ENCODE measurements around the gene PPIE. TPM values are rescaled to one million over a fixed set of nuclear protein-coding genes. Genes with fewer than 3 reads are reported as not detected.
"Not testable (repeated sequence)": the region's sequence is repeated elsewhere in the genome, so short reads cannot be mapped to it uniquely, and the experiment has no call there.

Gene PPIE
- total RNA-seq, 1 experiment from 2014 or later = 62.8 TPM

GRCh38 chr1:39779821-39780220, 41.1 kb downstream of the PPIE start:
- intact Hi-C loops (cut with micrococcal nuclease; ENCODE audit: unreplicated experiment) = no loop called here
- TF ChIP-seq EZH2 (IDR thresholded peaks at IDR 0.05; ENCODE audit: borderline replicate concordance, low read depth, low read length, poor library complexity, severe bottlenecking) = no peak
- TF ChIP-seq, protein P1, sequence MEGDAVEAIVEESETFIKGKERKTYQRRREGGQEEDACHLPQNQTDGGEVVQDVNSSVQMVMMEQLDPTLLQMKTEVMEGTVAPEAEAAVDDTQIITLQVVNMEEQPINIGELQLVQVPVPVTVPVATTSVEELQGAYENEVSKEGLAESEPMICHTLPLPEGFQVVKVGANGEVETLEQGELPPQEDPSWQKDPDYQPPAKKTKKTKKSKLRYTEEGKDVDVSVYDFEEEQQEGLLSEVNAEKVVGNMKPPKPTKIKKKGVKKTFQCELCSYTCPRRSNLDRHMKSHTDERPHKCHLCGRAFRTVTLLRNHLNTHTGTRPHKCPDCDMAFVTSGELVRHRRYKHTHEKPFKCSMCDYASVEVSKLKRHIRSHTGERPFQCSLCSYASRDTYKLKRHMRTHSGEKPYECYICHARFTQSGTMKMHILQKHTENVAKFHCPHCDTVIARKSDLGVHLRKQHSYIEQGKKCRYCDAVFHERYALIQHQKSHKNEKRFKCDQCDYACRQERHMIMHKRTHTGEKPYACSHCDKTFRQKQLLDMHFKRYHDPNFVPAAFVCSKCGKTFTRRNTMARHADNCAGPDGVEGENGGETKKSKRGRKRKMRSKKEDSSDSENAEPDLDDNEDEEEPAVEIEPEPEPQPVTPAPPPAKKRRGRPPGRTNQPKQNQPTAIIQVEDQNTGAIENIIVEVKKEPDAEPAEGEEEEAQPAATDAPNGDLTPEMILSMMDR (conservative IDR thresholded peaks at IDR 0.05; ENCODE audit: low read depth, low read length) = no peak
- Histone ChIP-seq H3K9me3 (ENCODE audit: low read depth, low read length, poor library complexity, severe bottlenecking) (no peaks in the 10 kb centered on the region), H3K4me1 (ENCODE audit: insufficient read depth, low read length, poor library complexity, severe bottlenecking) (no peaks in the 10 kb centered on the region), H3K27ac (ENCODE audit: low read depth, low read length, poor library complexity, severe bottlenecking) (no peak overlapping the region), H3K27me3 (replicated peaks; ENCODE audit: insufficient read depth, low read depth, low read length, poor library complexity) (no peaks in the 10 kb centered on the region), H3K4me3 (ENCODE audit: low read depth, low read length, poor library complexity, severe bottlenecking) (no peak overlapping the region), H3K36me3 (ENCODE audit: insufficient read depth, low read length, poor library complexity, severe bottlenecking) (no peaks in the 10 kb centered on the region)
- DNase-seq (ENCODE audit: low spot score) = no peak
- no TSS peak for BruUV-seq (replicated peaks)
- ChIA-PET CTCF (no interaction called here), POLR2A (ENCODE audit: low non-redundant PET) (no interaction called here)

- POLR2A ChIA-PET (ENCODE audit: low non-redundant PET) = no interaction called here
- Histone ChIP-seq H3K4me1 (ENCODE audit: insufficient read depth, low read length, poor library complexity, severe bottlenecking) (no peaks in the 10 kb centered on the region), H3K27ac (ENCODE audit: low read depth, low read length, poor library complexity, severe bottlenecking) (no peak overlapping the region), H3K4me3 (ENCODE audit: low read depth, low read length, poor library complexity, severe bottlenecking) (no peak overlapping the region), H3K27me3 (replicated peaks; ENCODE audit: insufficient read depth, low read depth, low read length, poor library complexity) (no peaks in the 10 kb centered on the region), H3K9me3 (ENCODE audit: low read depth, low read length, poor library complexity, severe bottlenecking) (no peaks in the 10 kb centered on the region), H3K36me3 (ENCODE audit: insufficient read depth, low read length, poor library complexity, severe bottlenecking) (no peaks in the 10 kb centered on the region)
- no peak for DNase-seq (ENCODE audit: low spot score)
- intact Hi-C loops (cut with micrococcal nuclease; ENCODE audit: unreplicated experiment) = no loop called here
- TF ChIP-seq, protein P1 (conservative IDR thresholded peaks at IDR 0.05; ENCODE audit: low read depth, low read length) = no peak
- TF ChIP-seq EZH2 (IDR thresholded peaks at IDR 0.05; ENCODE audit: borderline replicate concordance, low read depth, low read length, poor library complexity, severe bottlenecking) = no peak
- BruUV-seq (replicated peaks) = no TSS peak
- CTCF ChIA-PET = no interaction called here
Observed at GRCh38 chr1:39781349-39781715, 42.6 kb downstream of the PPIE start.

- Histone ChIP-seq H3K27me3 (replicated peaks; ENCODE audit: insufficient read depth, low read depth, low read length, poor library complexity) (peaks cover under 1% of the 10 kb centered on the region), H3K4me1 (ENCODE audit: insufficient read depth, low read length, poor library complexity, severe bottlenecking) (no peaks in the 10 kb centered on the region), H3K27ac (ENCODE audit: low read depth, low read length, poor library complexity, severe bottlenecking) (no peak overlapping the region), H3K9me3 (ENCODE audit: low read depth, low read length, poor library complexity, severe bottlenecking) (no peaks in the 10 kb centered on the region), H3K4me3 (ENCODE audit: low read depth, low read length, poor library complexity, severe bottlenecking) (no peak overlapping the region), H3K36me3 (ENCODE audit: insufficient read depth, low read length, poor library complexity, severe bottlenecking) (no peaks in the 10 kb centered on the region)
- DNase-seq (ENCODE audit: low spot score) = no peak
- TF ChIP-seq, protein P1 (conservative IDR thresholded peaks at IDR 0.05; ENCODE audit: low read depth, low read length) = no peak
- no peak for TF ChIP-seq EZH2 (IDR thresholded peaks at IDR 0.05; ENCODE audit: borderline replicate concordance, low read depth, low read length, poor library complexity, severe bottlenecking)
- BruUV-seq (replicated peaks) = no TSS peak
- intact Hi-C loops (cut with micrococcal nuclease; ENCODE audit: unreplicated experiment) = no loop called here
- ChIA-PET POLR2A (ENCODE audit: low non-redundant PET) (no interaction called here), CTCF (no interaction called here)
Observed at GRCh38 chr1:39782103-39782502, 43.4 kb downstream of the PPIE start.

- H3K9me3 ChIP-seq (ENCODE audit: low read depth, low read length, poor library complexity, severe bottlenecking); H3K36me3 ChIP-seq (ENCODE audit: insufficient read depth, low read length, poor library complexity, severe bottlenecking); CTCF ChIA-PET; H3K27ac ChIP-seq (ENCODE audit: low read depth, low read length, poor library complexity, severe bottlenecking); intact Hi-C loops (cut with micrococcal nuclease; ENCODE audit: unreplicated experiment); H3K4me1 ChIP-seq (ENCODE audit: insufficient read depth, low read length, poor library complexity, severe bottlenecking); DNase-seq (ENCODE audit: low spot score); POLR2A ChIA-PET (ENCODE audit: low non-redundant PET); H3K4me3 ChIP-seq (ENCODE audit: low read depth, low read length, poor library complexity, severe bottlenecking); BruUV-seq (replicated peaks); H3K27me3 ChIP-seq (replicated peaks; ENCODE audit: insufficient read depth, low read depth, low read length, poor library complexity): not testable (repeated sequence)
Observed at GRCh38 chr1:39782685-39783084, 44.0 kb downstream of the PPIE start.

GRCh38 chr1:39786303-39787107, 47.8 kb downstream of the PPIE start:
- CTCF ChIA-PET; H3K4me3 ChIP-seq (ENCODE audit: low read depth, low read length, poor library complexity, severe bottlenecking); H3K36me3 ChIP-seq (ENCODE audit: insufficient read depth, low read length, poor library complexity, severe bottlenecking); H3K9me3 ChIP-seq (ENCODE audit: low read depth, low read length, poor library complexity, severe bottlenecking); BruUV-seq (replicated peaks); H3K4me1 ChIP-seq (ENCODE audit: insufficient read depth, low read length, poor library complexity, severe bottlenecking); DNase-seq (ENCODE audit: low spot score); H3K27ac ChIP-seq (ENCODE audit: low read depth, low read length, poor library complexity, severe bottlenecking); intact Hi-C loops (cut with micrococcal nuclease; ENCODE audit: unreplicated experiment): not testable (repeated sequence)
- peaks cover 28% of the 10 kb centered on the region for H3K27me3 ChIP-seq (replicated peaks; ENCODE audit: insufficient read depth, low read depth, low read length, poor library complexity)
- POLR2A ChIA-PET (ENCODE audit: low non-redundant PET) = interaction anchor here (0.7 kb wide), 1 partner anchor 48 kb away, joined by 4 read pairs; the partner anchor contains the start of gene PPIE
